Measurements from ENCODE around the gene PLK4. TPM values are rescaled to one million over a fixed set of nuclear protein-coding genes. Genes with fewer than 3 reads are reported as not detected.

The PLK4 gene
- total RNA-seq, result 14.0 and 17.5 TPM in 2 replicates

GRCh38 chr4:127880763-127881562 is at the start of gene PLK4:
Gene PLK4, plus strand, starts transcription at chr4:127880893. Its CDS starts 242 bp downstream, at chr4:127881135.

Other genes starting within 250 kb of the PLK4 start
- 1.3 and 5.5 TPM in 2 replicates for gene INTU, start 247.9 kb upstream of the PLK4 start, total RNA-seq
- gene SLC25A31, start 150.5 kb upstream of the PLK4 start, total RNA-seq, result not detected in 2 replicates
- gene HSPA4L, start 98.6 kb upstream of the PLK4 start, total RNA-seq, result 2.4 and 14.5 TPM in 2 replicates
- gene MFSD8, start 84.3 kb downstream of the PLK4 start, total RNA-seq, result 10.2 and 24.3 TPM in 2 replicates
- gene ABHD18, start 84.5 kb downstream of the PLK4 start, total RNA-seq, result 4.9 and 8.6 TPM in 2 replicates
- gene LARP1B, start 180.4 kb downstream of the PLK4 start, total RNA-seq, result 16.7 and 35.9 TPM in 2 replicates

All from bladder microvascular endothelial cell (primary cell).